GM18858 (cell line): ENCODE results near the gene IFITM10.
"Not testable (repeated sequence)": the region's sequence is repeated elsewhere in the genome, so short reads cannot be mapped to it uniquely, and the experiment has no call there.

Source experiments
- ATAC-seq: cut with Tn5 transposase; IDR thresholded peaks from one replicate; pipeline ENCODE4 v1.9.1; 2021; ENCODE audit not compliant: unreplicated experiment

The IFITM10 gene

GRCh38 chr11:1778141-1778911 lies 27.9 kb upstream of the IFITM10 start:
- no peak for ATAC-seq

- no peak for ATAC-seq
These were observed 27.3 kb upstream of the IFITM10 start for GRCh38 chr11:1777737-1778136.

- no peak for ATAC-seq
These were observed 26.7 kb upstream of the IFITM10 start for GRCh38 chr11:1776944-1777715.

- no peak for ATAC-seq
These were observed 26.0 kb upstream of the IFITM10 start for GRCh38 chr11:1776331-1776851.

GRCh38 chr11:1774886-1775285 lies 24.5 kb upstream of the IFITM10 start:
- ATAC-seq: no peak

- ATAC-seq: no peak
These were observed 23.7 kb upstream of the IFITM10 start for GRCh38 chr11:1773994-1774550.

GRCh38 chr11:1773131-1773993 lies 23.0 kb upstream of the IFITM10 start:
- no peak for ATAC-seq

GRCh38 chr11:1772270-1773130 lies 22.1 kb upstream of the IFITM10 start:
- no peak for ATAC-seq

GRCh38 chr11:1771700-1772099 lies 21.3 kb upstream of the IFITM10 start:
- ATAC-seq: no peak

GRCh38 chr11:1771273-1771672 lies 20.9 kb upstream of the IFITM10 start:
- no peak for ATAC-seq

GRCh38 chr11:1770528-1770927 lies 20.1 kb upstream of the IFITM10 start:
- ATAC-seq: no peak

- ATAC-seq: no peak
These were observed 19.7 kb upstream of the IFITM10 start for GRCh38 chr11:1770061-1770460.

- ATAC-seq: not testable (repeated sequence)
These were observed 19.0 kb upstream of the IFITM10 start for GRCh38 chr11:1769304-1769936.

GRCh38 chr11:1768141-1768469 lies 17.7 kb upstream of the IFITM10 start:
- no peak for ATAC-seq

GRCh38 chr11:1767399-1768140 lies 17.2 kb upstream of the IFITM10 start:
- no peak for ATAC-seq

GRCh38 chr11:1766719-1767398 lies 16.5 kb upstream of the IFITM10 start:
- no peak for ATAC-seq

- no peak for ATAC-seq
These were observed 15.7 kb upstream of the IFITM10 start for GRCh38 chr11:1765871-1766718.
